Ishikawa (cell line): ENCODE data around the gene EVX2.

ENCODE experiments used
- CEBPB ChIP-seq: IDR thresholded peaks from 2 replicates; pipeline ENCODE4 v1.6.1; 2012
- EGR1 ChIP-seq: IDR thresholded peaks from 2 replicates; pipeline ENCODE4 v1.6.1; 2012
- MAX ChIP-seq: IDR thresholded peaks from 2 replicates; pipeline ENCODE4 v1.6.1; 2012
- RAD21 ChIP-seq: IDR thresholded peaks from 2 replicates; pipeline ENCODE4 v1.6.1; 2012; ENCODE audit warnings: low read depth
- REST ChIP-seq: IDR thresholded peaks from 2 replicates; pipeline ENCODE4 v1.6.1; 2012; ENCODE audit warnings: low read depth, mild to moderate bottlenecking
- TAF1 ChIP-seq: IDR thresholded peaks from 2 replicates; pipeline ENCODE4 v1.6.1; 2012; ENCODE audit warnings: low read depth, mild to moderate bottlenecking

- no peak for TF ChIP-seq MAX
- no peak for TF ChIP-seq TAF1
- TF ChIP-seq RAD21, result no peak
- no peak for TF ChIP-seq REST
- no peak for TF ChIP-seq EGR1
- no peak for TF ChIP-seq CEBPB
Measured at GRCh38 chr2:176094349-176094748, 10.6 kb upstream of the EVX2 start.
